Trophoblast cell (in vitro differentiated cells and primary cell): Measurements from ENCODE around the gene SAE1.

Experiments
- DNase-seq, 2 donors: peaks; one replicate each; pipeline ENCODE4 v3.0.0-alpha.2; 2016
- H2AFZ ChIP-seq: 2 replicates; pipeline ENCODE4 v1.6.1; 2013; ENCODE audit warnings: low read length, moderate library complexity, mild to moderate bottlenecking; ENCODE audit not compliant: insufficient read depth, poor library complexity
- H2AK5ac ChIP-seq: 2 replicates; pipeline ENCODE4 v1.6.1; 2013; ENCODE audit warnings: mild to moderate bottlenecking, low read length
- H2BK120ac ChIP-seq: 2 replicates; pipeline ENCODE4 v1.6.1; 2013; ENCODE audit warnings: low read length, mild to moderate bottlenecking, moderate library complexity; ENCODE audit not compliant: insufficient read depth, poor library complexity
- H2BK12ac ChIP-seq: 2 replicates; pipeline ENCODE4 v1.6.1; 2013; ENCODE audit warnings: mild to moderate bottlenecking, low read length, moderate library complexity
- H2BK5ac ChIP-seq: 2 replicates; pipeline ENCODE4 v1.6.1; 2013; ENCODE audit warnings: low read length, low read depth, moderate library complexity, mild to moderate bottlenecking; ENCODE audit not compliant: poor library complexity
- H3K14ac ChIP-seq: 2 replicates; pipeline ENCODE4 v1.6.1; 2013; ENCODE audit warnings: mild to moderate bottlenecking, low read length
- H3K18ac ChIP-seq: 2 replicates; pipeline ENCODE4 v1.6.1; 2013; ENCODE audit warnings: mild to moderate bottlenecking, low read length
- H3K23ac ChIP-seq: 2 replicates; pipeline ENCODE4 v1.6.1; 2013; ENCODE audit warnings: low read length
- H3K27ac ChIP-seq: 2 replicates; pipeline ENCODE4 v1.5.1; 2013; ENCODE audit warnings: low read depth, mild to moderate bottlenecking, inconsistent platforms, low read length, moderate library complexity
- H3K27me3 ChIP-seq: 2 replicates; pipeline ENCODE4 v1.6.1; 2013; ENCODE audit warnings: inconsistent platforms, mild to moderate bottlenecking, low read length, moderate library complexity; ENCODE audit not compliant: insufficient read depth
- H3K36me3 ChIP-seq, 2 experiments: 1 replicate in 1 of 2; 2 replicates in 1 of 2; pipeline ENCODE4 v1.6.1; 2013; ENCODE audit warnings: low read length in 2 of 2, mild to moderate bottlenecking in 2 of 2, moderate library complexity in 1 of 2; ENCODE audit not compliant: insufficient read depth in 2 of 2, control insufficient read depth in 1 of 2
- H3K4ac ChIP-seq: 2 replicates; pipeline ENCODE4 v1.6.1; 2013; ENCODE audit warnings: low read depth, mild to moderate bottlenecking, low read length, moderate library complexity
- H3K4me1 ChIP-seq, 2 experiments: 1 replicate in 1 of 2; 2 replicates in 1 of 2; pipeline ENCODE4 v1.6.1; 2013; ENCODE audit warnings: low read length in 2 of 2, mild to moderate bottlenecking in 2 of 2, moderate library complexity in 1 of 2; ENCODE audit not compliant: insufficient read depth in 2 of 2, control insufficient read depth in 1 of 2
- H3K4me2 ChIP-seq: 2 replicates; pipeline ENCODE4 v1.6.1; 2013; ENCODE audit warnings: inconsistent platforms, mild to moderate bottlenecking, low read length, moderate library complexity
- H3K4me3 ChIP-seq: 2 replicates; pipeline ENCODE4 v1.5.1; 2013; ENCODE audit warnings: mild to moderate bottlenecking, low read depth, low read length, inconsistent platforms
- H3K79me1 ChIP-seq: one replicate; pipeline ENCODE4 v1.6.1; 2013; ENCODE audit warnings: low read length
- H3K79me2 ChIP-seq: 2 replicates; pipeline ENCODE4 v1.6.1; 2013; ENCODE audit warnings: low read length, mild to moderate bottlenecking; ENCODE audit not compliant: control insufficient read depth, insufficient read depth, poor library complexity
- H3K9ac ChIP-seq: 2 replicates; pipeline ENCODE4 v1.6.1; 2013; ENCODE audit warnings: mild to moderate bottlenecking, low read length
- H3K9me3 ChIP-seq: 2 replicates; pipeline ENCODE4 v1.6.1; 2013; ENCODE audit warnings: low read depth, mild to moderate bottlenecking, control low read depth, inconsistent platforms, low read length; ENCODE audit not compliant: insufficient read depth
- H4K12ac ChIP-seq: 2 replicates; pipeline ENCODE4 v1.6.1; 2013; ENCODE audit warnings: low read depth, mild to moderate bottlenecking, low read length, moderate library complexity
- H4K8ac ChIP-seq: 2 replicates; pipeline ENCODE4 v1.6.1; 2013; ENCODE audit warnings: low read depth, mild to moderate bottlenecking, low read length, moderate library complexity
- H4K91ac ChIP-seq: one replicate; pipeline ENCODE4 v1.6.1; 2013; ENCODE audit warnings: low read depth, mild to moderate bottlenecking, low read length, moderate library complexity
- WGBS: extraction: QIAGEN DNeasy Blood & Tissue Kit; methylation state at CpG from one replicate; pipeline ENCODE4 v1.1.7; 2013; ENCODE audit warnings: missing lambda C conversion rate; ENCODE audit not compliant: insufficient read length, insufficient coverage; ENCODE audit errors: extremely low coverage; 5-methylcytosine and 5-hydroxymethylcytosine counted together

The SAE1 gene

DNA sequence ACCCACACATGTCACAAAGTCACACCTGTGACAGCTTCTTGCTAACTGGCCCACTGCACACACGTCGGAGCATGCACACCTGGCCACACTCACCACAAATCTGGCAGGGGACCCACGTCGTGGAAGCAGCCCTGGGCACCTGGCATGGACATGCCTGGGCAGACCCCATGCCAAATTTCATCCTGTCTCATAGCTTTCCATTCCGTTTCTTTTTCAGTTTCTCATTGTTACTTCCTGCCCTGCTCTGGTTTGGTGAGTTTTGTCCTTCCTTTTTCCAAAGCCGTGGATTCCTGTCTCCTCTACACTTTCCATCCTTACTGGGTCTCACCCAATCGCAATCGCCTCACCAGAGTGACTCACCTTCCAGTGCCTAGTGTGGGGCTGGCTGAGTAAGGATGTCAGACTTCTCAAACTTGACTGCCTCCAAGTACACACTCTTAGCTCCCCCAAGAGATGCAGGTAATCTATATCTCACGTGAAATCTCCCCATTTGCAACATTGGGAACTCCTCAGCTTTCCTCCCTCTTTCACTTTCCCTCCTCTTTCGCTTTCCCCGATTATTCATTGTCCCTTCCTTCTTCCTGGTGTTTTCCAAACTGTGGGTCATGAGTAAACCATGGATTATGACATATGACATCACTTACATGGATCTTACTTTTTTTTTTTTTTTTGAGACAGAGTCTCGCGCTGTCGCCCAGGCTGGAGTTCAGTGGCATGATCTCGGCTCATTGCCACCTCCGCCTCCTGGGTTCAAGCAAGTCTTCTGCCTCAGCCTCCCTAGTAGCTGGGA is 102.0 kb downstream of the SAE1 start:
- peaks cover 1% of the 10 kb centered on the region for H3K9me3 ChIP-seq
- no peak overlapping the region for H3K23ac ChIP-seq
- H3K4ac ChIP-seq, result peak overlapping the region; percentile 13
- H4K91ac ChIP-seq, result peak overlapping the region; percentile 86
- no peaks in the 10 kb centered on the region for H3K27me3 ChIP-seq
- H3K4me1 ChIP-seq, result peaks cover 22 to 31% of the 10 kb centered on the region in 2 experiments
- peak overlapping the region; percentile 79 for H2BK120ac ChIP-seq
- H4K8ac ChIP-seq, result peak overlapping the region; percentile 55
- H3K36me3 ChIP-seq, result no peaks in the 10 kb centered on the region
- peaks cover 18% of the 10 kb centered on the region for H3K79me2 ChIP-seq
- H3K4me2 ChIP-seq, result no peak overlapping the region
- peak overlapping the region; percentile 49 for H3K27ac ChIP-seq
- no peak overlapping the region for H3K9ac ChIP-seq
- H2AK5ac ChIP-seq, result peak overlapping the region; percentile 45
- peak overlapping the region; percentile 63 for H3K14ac ChIP-seq
- peak overlapping the region; percentile 85 for H2BK12ac ChIP-seq
- peak; percentile 76 to 87 for DNase-seq
- peak overlapping the region; percentile 28 for H4K12ac ChIP-seq
- H3K4me3 ChIP-seq, result no peak overlapping the region
- peak overlapping the region; percentile 73 for H3K18ac ChIP-seq
- peak overlapping the region; percentile 53 for H2AFZ ChIP-seq
- no CpG with 5 or more reads among the region's 16 CpGs for WGBS
- H3K79me1 ChIP-seq, result peaks cover 36% of the 10 kb centered on the region
- H2BK5ac ChIP-seq, result peak overlapping the region; percentile 55

DNA sequence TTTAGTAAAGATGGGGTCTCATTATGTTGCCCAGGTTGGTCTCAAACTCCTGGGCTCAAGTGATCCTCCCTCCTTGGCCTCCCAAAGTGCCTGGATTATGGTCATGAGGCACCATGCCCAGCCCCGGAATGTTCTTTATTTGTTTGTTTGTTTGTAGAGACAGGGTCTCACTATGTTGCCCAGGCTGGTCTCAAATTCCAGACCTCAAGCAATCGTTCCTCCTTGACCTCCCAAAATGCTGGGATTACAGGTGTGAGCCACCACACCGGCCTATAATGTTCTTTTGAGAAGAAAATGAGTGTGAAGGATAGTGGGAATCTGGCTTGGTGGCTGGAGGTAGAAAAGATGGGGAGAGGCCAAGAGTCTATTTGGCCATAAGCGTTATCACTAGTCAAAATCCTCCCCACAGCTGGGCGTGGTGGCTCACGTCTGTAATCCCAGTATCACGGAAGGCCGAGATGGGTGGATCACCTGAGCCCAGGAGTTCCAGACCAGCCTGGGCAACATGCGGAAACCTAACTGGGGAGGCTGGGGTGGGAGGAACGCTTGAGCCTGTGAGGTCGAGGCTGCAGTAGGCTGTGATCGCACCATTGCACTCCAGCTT is 105.5 kb downstream of the SAE1 start:
- Histone ChIP-seq H3K18ac (no peak overlapping the region), H2BK12ac (peak overlapping the region; percentile 2), H3K27me3 (peaks cover 7% of the 10 kb centered on the region), H3K4me3 (no peak overlapping the region), H3K79me2 (peaks cover 6% of the 10 kb centered on the region), H4K12ac (no peak overlapping the region), H3K4me2 (no peak overlapping the region), H3K9me3 (peaks cover 1% of the 10 kb centered on the region), H3K23ac (no peak overlapping the region), H3K4me1 (peaks cover 22 to 24% of the 10 kb centered on the region in 2 experiments), H3K9ac (no peak overlapping the region), H2AFZ (no peak overlapping the region), H4K8ac (no peak overlapping the region), H4K91ac (no peak overlapping the region), H3K36me3 (no peaks in the 10 kb centered on the region), H2BK5ac (no peak overlapping the region), H3K27ac (no peak overlapping the region), H3K4ac (no peak overlapping the region), H2AK5ac (no peak overlapping the region), H2BK120ac (no peak overlapping the region), H3K79me1 (peaks cover 21% of the 10 kb centered on the region), H3K14ac (no peak overlapping the region)
- no CpG with 5 or more reads among the region's 12 CpGs for WGBS
- no peak for DNase-seq

DNA sequence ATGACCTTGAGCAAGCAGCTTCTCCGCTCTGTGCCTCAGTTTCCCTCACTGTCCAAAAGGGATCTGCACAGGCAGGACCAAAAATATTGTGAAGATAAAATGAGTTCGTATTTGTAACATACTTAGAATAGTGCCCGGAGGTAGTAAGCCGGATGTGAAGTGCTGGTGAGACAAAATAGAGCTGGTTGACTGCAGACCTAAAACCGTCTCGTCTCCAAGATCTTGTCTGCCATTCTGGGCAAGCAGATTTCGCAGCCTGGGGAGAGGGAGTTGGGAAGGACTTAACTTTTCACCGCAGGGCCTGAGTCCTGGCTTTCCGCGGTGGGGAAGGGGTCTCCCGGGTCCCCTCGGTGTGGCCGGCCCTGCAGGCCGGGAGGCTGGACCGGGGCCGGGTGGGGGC is 108.5 kb downstream of the SAE1 start:
- H3K79me1 ChIP-seq, result peaks cover 14% of the 10 kb centered on the region
- no peak overlapping the region for H3K4me3 ChIP-seq
- H3K79me2 ChIP-seq, result peaks cover 2% of the 10 kb centered on the region
- peak overlapping the region; percentile 52 for H3K9ac ChIP-seq
- peak overlapping the region; percentile 23 for H2AK5ac ChIP-seq
- peak overlapping the region; percentile 55 for H3K27ac ChIP-seq
- H2BK5ac ChIP-seq, result no peak overlapping the region
- H3K4me2 ChIP-seq, result peak overlapping the region; percentile 66
- H3K36me3 ChIP-seq, result no peaks in the 10 kb centered on the region
- no CpG with 5 or more reads among the region's 16 CpGs for WGBS
- no peak overlapping the region for H3K14ac ChIP-seq
- no peak overlapping the region for H4K12ac ChIP-seq
- no peak overlapping the region for H4K8ac ChIP-seq
- peak overlapping the region; percentile 4 for H2BK120ac ChIP-seq
- no peak overlapping the region for H3K4ac ChIP-seq
- peak overlapping the region; percentile 71 for H2AFZ ChIP-seq
- peak overlapping the region; percentile 70 for H4K91ac ChIP-seq
- H3K18ac ChIP-seq, result no peak overlapping the region
- peak in 1 of 2 donors; percentile 50 for DNase-seq
- peaks cover 6% of the 10 kb centered on the region for H3K9me3 ChIP-seq
- H3K4me1 ChIP-seq, result peaks cover 23 to 24% of the 10 kb centered on the region in 2 experiments
- no peak overlapping the region for H3K23ac ChIP-seq
- peak overlapping the region; percentile 76 for H2BK12ac ChIP-seq
- H3K27me3 ChIP-seq, result peaks cover 7% of the 10 kb centered on the region

DNA sequence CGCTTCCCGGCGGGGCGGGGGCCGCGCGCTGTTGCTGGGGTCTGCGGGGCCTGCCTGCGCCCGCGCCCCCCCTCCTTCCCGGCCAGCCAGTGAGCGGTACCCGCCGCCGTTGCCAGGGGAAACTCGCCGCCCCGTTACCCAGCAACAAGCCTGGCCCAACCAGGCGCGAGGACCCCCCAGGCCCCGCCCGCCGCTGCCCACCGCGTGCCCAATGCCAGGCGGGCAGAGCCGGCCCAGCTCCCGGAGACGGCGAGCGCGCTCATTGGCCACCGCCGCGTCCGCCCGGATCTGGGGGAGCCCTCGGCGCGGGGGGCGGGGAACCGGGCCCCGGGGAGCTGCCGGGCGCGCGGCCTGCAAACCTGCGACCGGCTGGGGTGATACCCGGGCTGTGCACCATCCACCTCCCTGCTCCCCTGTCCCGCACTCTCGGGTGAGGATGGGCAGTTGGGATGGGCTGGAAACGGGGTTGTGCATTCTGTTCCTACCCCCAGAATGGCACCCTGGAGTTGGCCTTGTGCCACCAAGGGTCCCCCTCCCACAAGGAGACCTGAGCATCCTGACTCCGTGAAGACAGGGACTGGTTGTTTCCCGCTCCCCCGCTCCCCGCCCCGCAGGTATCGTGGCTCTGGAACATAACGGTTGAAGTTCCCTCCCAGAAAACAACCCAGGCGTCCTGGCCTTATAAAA is 109.1 kb downstream of the SAE1 start:
- no CpG with 5 or more reads among the region's 62 CpGs for WGBS
- H4K91ac ChIP-seq, result peak overlapping the region; percentile 96
- H2BK120ac ChIP-seq, result no peak overlapping the region
- H2AK5ac ChIP-seq, result peak overlapping the region; percentile 87
- H3K9me3 ChIP-seq, result peaks cover 6% of the 10 kb centered on the region
- H3K9ac ChIP-seq, result no peak overlapping the region
- H3K36me3 ChIP-seq, result no peaks in the 10 kb centered on the region
- H3K79me2 ChIP-seq, result peaks cover 2% of the 10 kb centered on the region
- H2AFZ ChIP-seq, result peak overlapping the region; percentile 23
- H3K23ac ChIP-seq, result no peak overlapping the region
- peaks cover 7% of the 10 kb centered on the region for H3K27me3 ChIP-seq
- peak overlapping the region; percentile 47 for H3K4me3 ChIP-seq
- no peak for DNase-seq
- no peak overlapping the region for H4K12ac ChIP-seq
- H2BK5ac ChIP-seq, result no peak overlapping the region
- no peak overlapping the region for H4K8ac ChIP-seq
- H3K18ac ChIP-seq, result no peak overlapping the region
- peak overlapping the region; percentile 9 for H3K14ac ChIP-seq
- H3K27ac ChIP-seq, result no peak overlapping the region
- peaks cover 14% of the 10 kb centered on the region for H3K79me1 ChIP-seq
- no peak overlapping the region for H3K4ac ChIP-seq
- H3K4me1 ChIP-seq, result peaks cover 23 to 24% of the 10 kb centered on the region in 2 experiments
- peak overlapping the region; percentile 98 for H2BK12ac ChIP-seq
- H3K4me2 ChIP-seq, result peak overlapping the region; percentile 66
